PC-9 (cell line): Measurements from ENCODE around the gene EIF2B1.

Experiments used
- CTCF ChIP-seq: fragments of 200-600 bp; sonication (generic); conservative IDR thresholded peaks from 2 replicates; pipeline ENCODE4 v1.6.1; 2017; ENCODE audit warnings: mixed run types, antibody characterized with exemption, mild to moderate bottlenecking, moderate library complexity
- EZH2 ChIP-seq: fragments of 200-600 bp; sonication (generic); IDR thresholded peaks from 2 replicates; pipeline ENCODE4 v1.8.0; 2017; ENCODE audit warnings: antibody characterized with exemption, low read depth

- no peak for TF ChIP-seq CTCF
- TF ChIP-seq EZH2, result no peak
Measured at GRCh38 chr12:123578243-123578642, 55.2 kb downstream of the EIF2B1 start.
